ENCODE measurements around the gene NFYC.

NFYC gene

GRCh38 chr1:40781608-40781971 lies 90.1 kb downstream of the NFYC start:
- no peak for DNase-seq (ENCODE audit: low read depth, low spot score)

GRCh38 chr1:40782371-40782956 lies 91.0 kb downstream of the NFYC start:
- DNase-seq (ENCODE audit: low read depth, low spot score), result no peak

- DNase-seq (ENCODE audit: low read depth, low spot score), result no peak
Measured at GRCh38 chr1:40783001-40783905, 91.7 kb downstream of the NFYC start, which contains the start of gene KCNQ4. TSS of gene KCNQ4 (plus strand) at chr1:40783787. CDS start at chr1:40784094, 307 bp downstream.

GRCh38 chr1:40784141-40784770 lies 92.8 kb downstream of the NFYC start:
- no peak for DNase-seq (ENCODE audit: low read depth, low spot score)

- no peak for DNase-seq (ENCODE audit: low read depth, low spot score)
Measured at GRCh38 chr1:40784771-40785151, 93.3 kb downstream of the NFYC start.

GRCh38 chr1:40785446-40785845 lies 93.9 kb downstream of the NFYC start:
- no peak for DNase-seq (ENCODE audit: low read depth, low spot score)

- DNase-seq (ENCODE audit: low read depth, low spot score), result no peak
Measured at GRCh38 chr1:40786171-40786994, 94.9 kb downstream of the NFYC start.

- no peak for DNase-seq (ENCODE audit: low read depth, low spot score)
Measured at GRCh38 chr1:40786995-40787705, 95.6 kb downstream of the NFYC start.

GRCh38 chr1:40787737-40788560 lies 96.4 kb downstream of the NFYC start:
- no peak for DNase-seq (ENCODE audit: low read depth, low spot score)

- DNase-seq (ENCODE audit: low read depth, low spot score), result no peak
Measured at GRCh38 chr1:40788561-40789341, 97.2 kb downstream of the NFYC start.

- DNase-seq (ENCODE audit: low read depth, low spot score), result no peak
Measured at GRCh38 chr1:40789342-40789598, 97.8 kb downstream of the NFYC start.

GRCh38 chr1:40789661-40790430 lies 98.3 kb downstream of the NFYC start:
- no peak for DNase-seq (ENCODE audit: low read depth, low spot score)

- no peak for DNase-seq (ENCODE audit: low read depth, low spot score)
Measured at GRCh38 chr1:40792036-40792435, 100.5 kb downstream of the NFYC start.

GRCh38 chr1:40793617-40794016 lies 102.1 kb downstream of the NFYC start:
- no peak for DNase-seq (ENCODE audit: low read depth, low spot score)

- DNase-seq (ENCODE audit: low read depth, low spot score), result no peak
Measured at GRCh38 chr1:40794048-40794447, 102.5 kb downstream of the NFYC start.

- no peak for DNase-seq (ENCODE audit: low read depth, low spot score)
Measured at GRCh38 chr1:40794974-40795715, 103.6 kb downstream of the NFYC start.

- no peak for DNase-seq (ENCODE audit: low read depth, low spot score)
Measured at GRCh38 chr1:40795811-40796586, 104.5 kb downstream of the NFYC start.
